A549 (cell line): ENCODE measurements around the gene SUPT3H. TPM values are rescaled to one million over a fixed set of nuclear protein-coding genes. Genes with fewer than 3 reads are reported as not detected.

Source experiments
- ATAC-seq, 2 experiments: fragments of 200-7000 bp in 1 of 2; fragments of >200 bp in 1 of 2; cut with Nextera tagmentation in 1 of 2; cut with Tn5 transposase in 1 of 2; 3 replicates each; pipeline versions ENCODE4 v1.8.0 to v1.9.1; 2018 to 2020; ENCODE audit warnings: mild to moderate bottlenecking in 1 of 2, moderate library complexity in 1 of 2
- CTCF ChIA-PET: fragments of 300-600 bp; sonication (Branson Sonifier 250); formaldehyde crosslinking; extraction: SDS; loops from one replicate; lab custom pipeline; 2021; ENCODE audit warnings: antibody characterized with exemption, inconsistent platforms; lab: Yijun Ruan, JAX
- POLR2A ChIA-PET: fragments of 350-600 bp; formaldehyde crosslinking; extraction: SDS; loops from one replicate; lab custom pipeline; 2021; ENCODE audit warnings: antibody characterized with exemption, inconsistent platforms; lab: Yijun Ruan, JAX
- DNase-seq, 2 experiments: peaks; one replicate each; pipeline versions ENCODE4 v3.0.0 to v3.0.0-alpha.2; 2011 to 2016; ENCODE audit warnings: low read depth in 1 of 2, low spot score in 1 of 2
- FAIRE-seq: peaks from 2 replicates; lab custom pipeline; 2011; peaks lifted over from hg19 to GRCh38; lab: Jason Lieb, UNC
- H3K27ac ChIP-seq, 2 experiments: fragments of >200 bp; sonication (Bioruptor Twin); formaldehyde crosslinking; 3 replicates each; pipeline ENCODE4 v1.5.1; 2016 to 2017
- H3K4me1 ChIP-seq: fragments of >200 bp; sonication (Bioruptor Twin); formaldehyde crosslinking; 3 replicates; pipeline ENCODE4 v1.6.1; 2016
- H3K4me2 ChIP-seq: fragments of >200 bp; sonication (Bioruptor Twin); formaldehyde crosslinking; 3 replicates; pipeline ENCODE4 v1.6.1; 2016
- H3K4me3 ChIP-seq: fragments of >200 bp; sonication (Bioruptor Twin); formaldehyde crosslinking; 3 replicates; pipeline ENCODE4 v1.5.1; 2016
- H3K9me3 ChIP-seq: fragments of >200 bp; sonication (Bioruptor Twin); formaldehyde crosslinking; 3 replicates; pipeline ENCODE4 v1.6.1; 2016
- ATOH8 ChIP-seq: fragments of 250-450 bp; sonication (Bioruptor Pico); IDR thresholded peaks from 2 replicates; pipeline ENCODE4 v1.5.0; 2020; ENCODE audit warnings: low read depth, mild to moderate bottlenecking, moderate library complexity
- CEBPB ChIP-seq, 2 experiments: fragments of >200 bp in 1 of 2; sonication (Bioruptor Twin) in 1 of 2; formaldehyde crosslinking in 1 of 2; IDR thresholded peaks; 2 replicates each; pipeline ENCODE4 v1.6.1; 2012 to 2016
- CTCF ChIP-seq: fragments of >200 bp; sonication (Bioruptor Twin); formaldehyde crosslinking; IDR thresholded peaks from 3 replicates; pipeline ENCODE4 v1.5.1; 2016
- EHMT2 ChIP-seq: fragments of 200-600 bp; sonication (generic); IDR thresholded peaks from 2 replicates; pipeline ENCODE4 v1.6.1; 2016; ENCODE audit warnings: antibody characterized with exemption, low read depth, mild to moderate bottlenecking, moderate library complexity
- ESRRA ChIP-seq: fragments of 150-350 bp; IDR thresholded peaks from 2 replicates; pipeline ENCODE4 v1.6.1; 2014; ENCODE audit warnings: mild to moderate bottlenecking, low read length, borderline replicate concordance
- KDM5A ChIP-seq: fragments of 200-600 bp; sonication (generic); IDR thresholded peaks from 2 replicates; pipeline ENCODE4 v1.6.1; 2016; ENCODE audit warnings: antibody characterized with exemption, mild to moderate bottlenecking
- MAFK ChIP-seq: fragments of 450-650 bp; IDR thresholded peaks from 2 replicates; pipeline ENCODE4 v1.6.1; 2014; ENCODE audit not compliant: partially characterized antibody
- MAZ ChIP-seq: fragments of 150-350 bp; IDR thresholded peaks from 2 replicates; pipeline ENCODE4 v1.6.1; 2014; ENCODE audit warnings: antibody characterized with exemption, low read depth, low read length, borderline replicate concordance
- MYC ChIP-seq: IDR thresholded peaks from 2 replicates; pipeline ENCODE4 v1.6.1; 2012; ENCODE audit warnings: mild to moderate bottlenecking, inconsistent platforms, low read length, improper control_type of control experiment, borderline replicate concordance
- NFE2L2 ChIP-seq: fragments of 150-350 bp; conservative IDR thresholded peaks from 2 replicates; pipeline ENCODE4 v1.6.1; 2014; ENCODE audit warnings: low read length
- NR3C1 ChIP-seq: fragments of >200 bp; sonication (Bioruptor Twin); formaldehyde crosslinking; IDR thresholded peaks from 3 replicates; pipeline ENCODE4 v1.6.1; 2017
- PBX3 ChIP-seq: IDR thresholded peaks from 2 replicates; pipeline ENCODE4 v1.6.1; 2012
- RAD21 ChIP-seq, 2 experiments: fragments of >200 bp in 1 of 2; sonication (Bioruptor Twin) in 1 of 2; formaldehyde crosslinking in 1 of 2; IDR thresholded peaks in 1 of 2; conservative IDR thresholded peaks in 1 of 2; 2 replicates in 1 of 2; 3 replicates in 1 of 2; pipeline ENCODE4 v1.6.1; 2012 to 2018; ENCODE audit warnings: inconsistent platforms in 1 of 2
- RARB ChIP-seq: fragments of 250-450 bp; sonication (Bioruptor Pico); IDR thresholded peaks from 2 replicates; pipeline ENCODE4 v1.8.0; 2021; ENCODE audit warnings: mild to moderate bottlenecking, moderate library complexity
- SMC3 ChIP-seq: fragments of >200 bp; sonication (Bioruptor Twin); formaldehyde crosslinking; IDR thresholded peaks from 3 replicates; pipeline ENCODE4 v1.6.1; 2018; ENCODE audit warnings: inconsistent platforms
- SREBF2 ChIP-seq: fragments of 450-650 bp; IDR thresholded peaks from 2 replicates; pipeline ENCODE4 v1.6.1; 2014; ENCODE audit warnings: mild to moderate bottlenecking, moderate library complexity
- TP53 ChIP-seq: fragments of 250-450 bp; sonication (Bioruptor Pico); IDR thresholded peaks from 2 replicates; pipeline ENCODE4 v1.5.0; 2021; ENCODE audit warnings: mild to moderate bottlenecking, moderate library complexity
- ZFP36 ChIP-seq: fragments of 450-650 bp; IDR thresholded peaks from 2 replicates; pipeline ENCODE4 v1.6.1; 2014; ENCODE audit warnings: borderline replicate concordance; ENCODE audit not compliant: partially characterized antibody
- ZSCAN20 ChIP-seq: fragments of 250-450 bp; sonication (Bioruptor Pico); IDR thresholded peaks from 2 replicates; pipeline ENCODE4 v1.8.0; 2022; ENCODE audit warnings: mild to moderate bottlenecking, moderate library complexity
- WGBS: methylation state at CpG from one replicate; pipeline ENCODE4 v1.1.6; 2017; ENCODE audit errors: missing lambda C conversion rate; 5-methylcytosine and 5-hydroxymethylcytosine counted together
- polyA plus RNA-seq, 4 experiments: library from polyadenylated mRNA; depleted of rRNA in 3 of 4; stranded (reverse); fragments of >200 nt; fragmentation: RNase III in 1 of 4; extraction: RNeasy Plus Mini Kit Qiagen cat#74134 plus additional on column Dnase treatment in 1 of 4; gene quantifications; 2 replicates in 3 of 4; 3 replicates in 1 of 4; pipeline ENCODE4 v1.2.3, GENCODE V29; 2011 to 2017
- TF ChIP-seq, protein P1 (sequence below): fragments of 250-450 bp; sonication (Bioruptor Pico); IDR thresholded peaks from 2 replicates; pipeline ENCODE4 v1.5.0; 2021; ENCODE audit warnings: mild to moderate bottlenecking, moderate library complexity, borderline replicate concordance
- TF ChIP-seq, protein P2 (sequence below): fragments of 200-600 bp; sonication (generic); IDR thresholded peaks from 2 replicates; pipeline ENCODE4 v1.6.1; 2016; ENCODE audit warnings: antibody characterized with exemption, mild to moderate bottlenecking, moderate library complexity
- TF ChIP-seq, protein P3 (sequence below): fragments of 150-350 bp; IDR thresholded peaks from 2 replicates; pipeline ENCODE4 v1.6.1; 2014; ENCODE audit warnings: low read depth, mild to moderate bottlenecking, low read length

The SUPT3H gene
- polyA plus RNA-seq, 2 of the 4 experiments (the other 2 are of a cell fraction): 4.3 to 6.2 TPM

DNA sequence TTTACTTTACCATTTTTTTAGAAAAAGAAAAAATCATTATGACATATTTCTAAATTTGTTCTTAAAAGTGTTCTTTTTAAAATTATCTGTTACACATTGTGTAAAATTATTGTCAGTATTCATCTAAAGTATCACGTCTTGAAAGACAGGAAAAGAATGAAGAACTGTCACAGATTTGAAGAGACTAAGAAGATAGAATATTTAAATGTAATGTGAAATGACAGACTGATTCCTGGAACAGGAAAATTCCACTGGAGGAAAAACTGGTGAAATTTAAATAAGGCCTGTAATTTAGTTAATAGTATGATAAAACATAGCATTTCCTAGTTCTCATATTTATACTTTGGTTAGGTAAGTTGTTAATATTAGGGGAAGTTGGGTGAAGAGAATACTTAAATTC is 102.4 kb downstream of the SUPT3H start:
- Histone ChIP-seq H3K4me2 (no peak overlapping the region), H3K9me3 (no peaks in the 10 kb centered on the region), H3K4me3 (no peak overlapping the region), H3K27ac (no peak overlapping the region), H3K4me1 (no peaks in the 10 kb centered on the region)
- TF ChIP-seq MYC (no peak), SMC3 (no peak), RAD21 (conservative IDR thresholded peaks at IDR 0.05 in 1 of 2, IDR thresholded peaks at IDR 0.05 in 1 of 2) (no peak), ESRRA (no peak), CEBPB (IDR thresholded peaks at IDR 0.05) (no peak), CTCF (no peak), ZSCAN20 (CRISPR knock-in tag) (no peak), MAFK (no peak), PBX3 (no peak), TP53 (CRISPR knock-in tag) (no peak), NR3C1 (no peak)
- TF ChIP-seq, protein P1, sequence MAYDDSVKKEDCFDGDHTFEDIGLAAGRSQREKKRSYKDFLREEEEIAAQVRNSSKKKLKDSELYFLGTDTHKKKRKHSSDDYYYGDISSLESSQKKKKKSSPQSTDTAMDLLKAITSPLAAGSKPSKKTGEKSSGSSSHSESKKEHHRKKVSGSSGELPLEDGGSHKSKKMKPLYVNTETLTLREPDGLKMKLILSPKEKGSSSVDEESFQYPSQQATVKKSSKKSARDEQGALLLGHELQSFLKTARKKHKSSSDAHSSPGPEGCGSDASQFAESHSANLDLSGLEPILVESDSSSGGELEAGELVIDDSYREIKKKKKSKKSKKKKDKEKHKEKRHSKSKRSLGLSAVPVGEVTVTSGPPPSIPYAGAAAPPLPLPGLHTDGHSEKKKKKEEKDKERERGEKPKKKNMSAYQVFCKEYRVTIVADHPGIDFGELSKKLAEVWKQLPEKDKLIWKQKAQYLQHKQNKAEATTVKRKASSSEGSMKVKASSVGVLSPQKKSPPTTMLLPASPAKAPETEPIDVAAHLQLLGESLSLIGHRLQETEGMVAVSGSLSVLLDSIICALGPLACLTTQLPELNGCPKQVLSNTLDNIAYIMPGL (CRISPR knock-in tag): no peak
- TF ChIP-seq, protein P2, sequence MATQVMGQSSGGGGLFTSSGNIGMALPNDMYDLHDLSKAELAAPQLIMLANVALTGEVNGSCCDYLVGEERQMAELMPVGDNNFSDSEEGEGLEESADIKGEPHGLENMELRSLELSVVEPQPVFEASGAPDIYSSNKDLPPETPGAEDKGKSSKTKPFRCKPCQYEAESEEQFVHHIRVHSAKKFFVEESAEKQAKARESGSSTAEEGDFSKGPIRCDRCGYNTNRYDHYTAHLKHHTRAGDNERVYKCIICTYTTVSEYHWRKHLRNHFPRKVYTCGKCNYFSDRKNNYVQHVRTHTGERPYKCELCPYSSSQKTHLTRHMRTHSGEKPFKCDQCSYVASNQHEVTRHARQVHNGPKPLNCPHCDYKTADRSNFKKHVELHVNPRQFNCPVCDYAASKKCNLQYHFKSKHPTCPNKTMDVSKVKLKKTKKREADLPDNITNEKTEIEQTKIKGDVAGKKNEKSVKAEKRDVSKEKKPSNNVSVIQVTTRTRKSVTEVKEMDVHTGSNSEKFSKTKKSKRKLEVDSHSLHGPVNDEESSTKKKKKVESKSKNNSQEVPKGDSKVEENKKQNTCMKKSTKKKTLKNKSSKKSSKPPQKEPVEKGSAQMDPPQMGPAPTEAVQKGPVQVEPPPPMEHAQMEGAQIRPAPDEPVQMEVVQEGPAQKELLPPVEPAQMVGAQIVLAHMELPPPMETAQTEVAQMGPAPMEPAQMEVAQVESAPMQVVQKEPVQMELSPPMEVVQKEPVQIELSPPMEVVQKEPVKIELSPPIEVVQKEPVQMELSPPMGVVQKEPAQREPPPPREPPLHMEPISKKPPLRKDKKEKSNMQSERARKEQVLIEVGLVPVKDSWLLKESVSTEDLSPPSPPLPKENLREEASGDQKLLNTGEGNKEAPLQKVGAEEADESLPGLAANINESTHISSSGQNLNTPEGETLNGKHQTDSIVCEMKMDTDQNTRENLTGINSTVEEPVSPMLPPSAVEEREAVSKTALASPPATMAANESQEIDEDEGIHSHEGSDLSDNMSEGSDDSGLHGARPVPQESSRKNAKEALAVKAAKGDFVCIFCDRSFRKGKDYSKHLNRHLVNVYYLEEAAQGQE: no peak
- CTCF ChIA-PET: interaction anchor here (0.6 kb wide), 1 partner anchor 59 kb away, joined by 3 read pairs; no protein-coding TSS in a partner anchor
- ATAC-seq (no peak), DNase-seq (no peak), FAIRE-seq (no peak)
- 84% methylated on average over 1 of the region's 1 CpG for WGBS
- POLR2A ChIA-PET: no interaction called here

DNA sequence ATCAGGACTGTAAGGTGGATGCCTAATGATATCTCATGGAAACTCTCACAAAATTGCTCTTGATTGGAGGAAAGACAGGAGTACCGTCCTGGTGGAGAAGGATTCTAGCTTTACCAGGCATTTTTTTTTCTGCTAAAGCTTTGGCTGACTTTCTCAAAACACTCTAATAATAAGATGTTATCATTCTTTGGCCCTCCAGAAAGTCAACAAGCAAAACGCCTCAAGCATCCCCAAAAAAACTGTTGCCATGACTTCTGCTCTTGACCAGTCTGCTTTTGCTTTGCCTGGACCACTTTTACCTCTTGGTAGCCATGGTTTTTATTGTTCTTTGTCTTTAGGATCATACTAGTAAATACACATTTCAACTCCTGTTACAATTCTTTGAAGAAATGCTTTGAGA is 105.1 kb downstream of the SUPT3H start:
- no peak for DNase-seq
- Histone ChIP-seq H3K4me3 (no peak overlapping the region), H3K4me1 (no peaks in the 10 kb centered on the region), H3K4me2 (no peak overlapping the region), H3K9me3 (no peaks in the 10 kb centered on the region), H3K27ac (no peak overlapping the region)
- no peak for ATAC-seq
- ChIA-PET CTCF (no interaction called here), POLR2A (no interaction called here)
- TF ChIP-seq, protein P3, sequence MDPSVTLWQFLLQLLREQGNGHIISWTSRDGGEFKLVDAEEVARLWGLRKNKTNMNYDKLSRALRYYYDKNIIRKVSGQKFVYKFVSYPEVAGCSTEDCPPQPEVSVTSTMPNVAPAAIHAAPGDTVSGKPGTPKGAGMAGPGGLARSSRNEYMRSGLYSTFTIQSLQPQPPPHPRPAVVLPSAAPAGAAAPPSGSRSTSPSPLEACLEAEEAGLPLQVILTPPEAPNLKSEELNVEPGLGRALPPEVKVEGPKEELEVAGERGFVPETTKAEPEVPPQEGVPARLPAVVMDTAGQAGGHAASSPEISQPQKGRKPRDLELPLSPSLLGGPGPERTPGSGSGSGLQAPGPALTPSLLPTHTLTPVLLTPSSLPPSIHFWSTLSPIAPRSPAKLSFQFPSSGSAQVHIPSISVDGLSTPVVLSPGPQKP: no peak
- TF ChIP-seq KDM5A (no peak), EHMT2 (no peak), MAZ (no peak), ZFP36 (no peak), RARB (CRISPR knock-in tag) (no peak), NFE2L2 (no peak), ATOH8 (no peak), SREBF2 (no peak)
- TF ChIP-seq, protein P2: no peak
- FAIRE-seq: no peak
- 71% methylated on average over 2 of the region's 2 CpGs for WGBS
